ENCODE measurements around the gene ARIH2. TPM values are rescaled to one million over a fixed set of nuclear protein-coding genes. Genes with fewer than 3 reads are reported as not detected.

ARIH2 gene
- total RNA-seq, 1 experiment from 2014 or later = 76.8 TPM

GRCh38 chr3:49019941-49020329 lies 101.3 kb downstream of the ARIH2 start:
- no peak for DNase-seq (ENCODE audit: low spot score)
- CTCF ChIA-PET = interaction anchor here (2.5 kb wide), 1 partner anchor 13 kb away, joined by 14 read pairs; the partner anchor contains the start of gene WDR6
- BruUV-seq (replicated peaks) = no TSS peak
- Histone ChIP-seq H3K27ac (ENCODE audit: low read depth, low read length, poor library complexity, severe bottlenecking) (peak overlapping the region; percentile 96), H3K36me3 (ENCODE audit: insufficient read depth, low read length, poor library complexity, severe bottlenecking) (peaks cover 19% of the 10 kb centered on the region), H3K4me3 (ENCODE audit: low read depth, low read length, poor library complexity, severe bottlenecking) (peak overlapping the region; percentile 83), H3K27me3 (replicated peaks; ENCODE audit: insufficient read depth, low read depth, low read length, poor library complexity) (no peaks in the 10 kb centered on the region), H3K4me1 (ENCODE audit: insufficient read depth, low read length, poor library complexity, severe bottlenecking) (no peaks in the 10 kb centered on the region), H3K9me3 (ENCODE audit: low read depth, low read length, poor library complexity, severe bottlenecking) (no peaks in the 10 kb centered on the region)
- POLR2A ChIA-PET (ENCODE audit: low non-redundant PET) = interaction anchor here (0.6 kb wide), 1 partner anchor 10 kb away, joined by 13 read pairs; no protein-coding TSS in a partner anchor
- intact Hi-C loops (cut with micrococcal nuclease; ENCODE audit: unreplicated experiment) = no loop called here
- TF ChIP-seq, protein P1, sequence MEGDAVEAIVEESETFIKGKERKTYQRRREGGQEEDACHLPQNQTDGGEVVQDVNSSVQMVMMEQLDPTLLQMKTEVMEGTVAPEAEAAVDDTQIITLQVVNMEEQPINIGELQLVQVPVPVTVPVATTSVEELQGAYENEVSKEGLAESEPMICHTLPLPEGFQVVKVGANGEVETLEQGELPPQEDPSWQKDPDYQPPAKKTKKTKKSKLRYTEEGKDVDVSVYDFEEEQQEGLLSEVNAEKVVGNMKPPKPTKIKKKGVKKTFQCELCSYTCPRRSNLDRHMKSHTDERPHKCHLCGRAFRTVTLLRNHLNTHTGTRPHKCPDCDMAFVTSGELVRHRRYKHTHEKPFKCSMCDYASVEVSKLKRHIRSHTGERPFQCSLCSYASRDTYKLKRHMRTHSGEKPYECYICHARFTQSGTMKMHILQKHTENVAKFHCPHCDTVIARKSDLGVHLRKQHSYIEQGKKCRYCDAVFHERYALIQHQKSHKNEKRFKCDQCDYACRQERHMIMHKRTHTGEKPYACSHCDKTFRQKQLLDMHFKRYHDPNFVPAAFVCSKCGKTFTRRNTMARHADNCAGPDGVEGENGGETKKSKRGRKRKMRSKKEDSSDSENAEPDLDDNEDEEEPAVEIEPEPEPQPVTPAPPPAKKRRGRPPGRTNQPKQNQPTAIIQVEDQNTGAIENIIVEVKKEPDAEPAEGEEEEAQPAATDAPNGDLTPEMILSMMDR (conservative IDR thresholded peaks at IDR 0.05; ENCODE audit: low read depth, low read length) = no peak
- no peak for TF ChIP-seq EZH2 (IDR thresholded peaks at IDR 0.05; ENCODE audit: borderline replicate concordance, low read depth, low read length, poor library complexity, severe bottlenecking)

- intact Hi-C loops (cut with micrococcal nuclease; ENCODE audit: unreplicated experiment) = no loop called here
- BruUV-seq (replicated peaks) = TSS peak; percentile 22
- H3K27me3 ChIP-seq (replicated peaks; ENCODE audit: insufficient read depth, low read depth, low read length, poor library complexity) = no peaks in the 10 kb centered on the region
- H3K4me3 ChIP-seq (ENCODE audit: low read depth, low read length, poor library complexity, severe bottlenecking) = peak overlapping the region; percentile 83
- no peaks in the 10 kb centered on the region for H3K4me1 ChIP-seq (ENCODE audit: insufficient read depth, low read length, poor library complexity, severe bottlenecking)
- ChIA-PET CTCF (interaction anchor here (0.6 to 2.5 kb wide), 2 partner anchors 13 to 16 kb away, joined by 3 to 14 read pairs; partner anchors contain the start of gene WDR6), POLR2A (ENCODE audit: low non-redundant PET) (interaction anchor here (0.6 kb wide), 1 partner anchor 9 kb away, joined by 13 read pairs; no protein-coding TSS in a partner anchor)
- DNase-seq (ENCODE audit: low spot score) = no peak
- peak overlapping the region; percentile 96 for H3K27ac ChIP-seq (ENCODE audit: low read depth, low read length, poor library complexity, severe bottlenecking)
- TF ChIP-seq, protein P1 (conservative IDR thresholded peaks at IDR 0.05; ENCODE audit: low read depth, low read length) = no peak
- TF ChIP-seq EZH2 (IDR thresholded peaks at IDR 0.05; ENCODE audit: borderline replicate concordance, low read depth, low read length, poor library complexity, severe bottlenecking) = no peak
- no peaks in the 10 kb centered on the region for H3K9me3 ChIP-seq (ENCODE audit: low read depth, low read length, poor library complexity, severe bottlenecking)
- peaks cover 17% of the 10 kb centered on the region for H3K36me3 ChIP-seq (ENCODE audit: insufficient read depth, low read length, poor library complexity, severe bottlenecking)
These were observed 101.9 kb downstream of the ARIH2 start for GRCh38 chr3:49020330-49021212.

GRCh38 chr3:49021213-49021812 lies 102.7 kb downstream of the ARIH2 start:
- peak overlapping the region; percentile 83 for H3K4me3 ChIP-seq (ENCODE audit: low read depth, low read length, poor library complexity, severe bottlenecking)
- TF ChIP-seq, protein P1 (conservative IDR thresholded peaks at IDR 0.05; ENCODE audit: low read depth, low read length) = no peak
- no peak for TF ChIP-seq EZH2 (IDR thresholded peaks at IDR 0.05; ENCODE audit: borderline replicate concordance, low read depth, low read length, poor library complexity, severe bottlenecking)
- ChIA-PET POLR2A (ENCODE audit: low non-redundant PET) (no interaction called here), CTCF (interaction anchor here (0.6 to 2.5 kb wide), 2 partner anchors 14 to 15 kb away, joined by 3 to 14 read pairs; partner anchors contain the start of gene WDR6)
- H3K9me3 ChIP-seq (ENCODE audit: low read depth, low read length, poor library complexity, severe bottlenecking) = no peaks in the 10 kb centered on the region
- peak; percentile 94 for DNase-seq (ENCODE audit: low spot score)
- peak overlapping the region; percentile 96 for H3K27ac ChIP-seq (ENCODE audit: low read depth, low read length, poor library complexity, severe bottlenecking)
- H3K36me3 ChIP-seq (ENCODE audit: insufficient read depth, low read length, poor library complexity, severe bottlenecking) = peaks cover 18% of the 10 kb centered on the region
- no TSS peak for BruUV-seq (replicated peaks)
- no peaks in the 10 kb centered on the region for H3K27me3 ChIP-seq (replicated peaks; ENCODE audit: insufficient read depth, low read depth, low read length, poor library complexity)
- H3K4me1 ChIP-seq (ENCODE audit: insufficient read depth, low read length, poor library complexity, severe bottlenecking) = no peaks in the 10 kb centered on the region
- intact Hi-C loops (cut with micrococcal nuclease; ENCODE audit: unreplicated experiment) = no loop called here
